ENCODE measurements around the gene PHF20.
"Not testable (repeated sequence)": the region's sequence is repeated elsewhere in the genome, so short reads cannot be mapped to it uniquely, and the experiment has no call there.

PHF20 gene

GRCh38 chr20:35885212-35885611, 113.4 kb downstream of the PHF20 start:
- DNase-seq (ENCODE audit: low read depth in 2 of 2) = no peak

GRCh38 chr20:35886537-35886936, 114.7 kb downstream of the PHF20 start:
- DNase-seq (ENCODE audit: low read depth in 2 of 2) = no peak

GRCh38 chr20:35887393-35888064, 115.7 kb downstream of the PHF20 start:
- no peak for DNase-seq (ENCODE audit: low read depth in 2 of 2)

GRCh38 chr20:35888657-35889056, 116.8 kb downstream of the PHF20 start:
- no peak for DNase-seq (ENCODE audit: low read depth in 2 of 2)

- DNase-seq (ENCODE audit: low read depth in 2 of 2) = no peak
These were observed 119.6 kb downstream of the PHF20 start for GRCh38 chr20:35891375-35891774.

GRCh38 chr20:35892871-35893270, 121.1 kb downstream of the PHF20 start:
- no peak for DNase-seq (ENCODE audit: low read depth in 2 of 2)

- no peak for DNase-seq (ENCODE audit: low read depth in 2 of 2)
These were observed 122.1 kb downstream of the PHF20 start for GRCh38 chr20:35893942-35894341.

- not testable (repeated sequence) for DNase-seq (ENCODE audit: low read depth in 2 of 2)
These were observed 123.7 kb downstream of the PHF20 start for GRCh38 chr20:35895516-35895915.

GRCh38 chr20:35899064-35899463, 127.2 kb downstream of the PHF20 start:
- DNase-seq (ENCODE audit: low read depth in 2 of 2) = no peak

- DNase-seq (ENCODE audit: low read depth in 2 of 2) = not testable (repeated sequence)
These were observed 129.4 kb downstream of the PHF20 start for GRCh38 chr20:35901230-35901629.

GRCh38 chr20:35901678-35902544, 130.1 kb downstream of the PHF20 start:
- DNase-seq (ENCODE audit: low read depth in 2 of 2) = no peak

GRCh38 chr20:35902545-35902941, 130.7 kb downstream of the PHF20 start:
- DNase-seq (ENCODE audit: low read depth in 2 of 2) = no peak

- no peak for DNase-seq (ENCODE audit: low read depth in 2 of 2)
These were observed 132.0 kb downstream of the PHF20 start for GRCh38 chr20:35903843-35904242.

GRCh38 chr20:35904982-35905663, 133.3 kb downstream of the PHF20 start:
- no peak for DNase-seq (ENCODE audit: low read depth in 2 of 2)

- DNase-seq (ENCODE audit: low read depth in 2 of 2) = no peak
These were observed 135.3 kb downstream of the PHF20 start for GRCh38 chr20:35907017-35907701.

GRCh38 chr20:35908007-35908406, 136.2 kb downstream of the PHF20 start:
- DNase-seq (ENCODE audit: low read depth in 2 of 2) = no peak

- no peak for DNase-seq (ENCODE audit: low read depth in 2 of 2)
These were observed 137.4 kb downstream of the PHF20 start for GRCh38 chr20:35909176-35909575.

GRCh38 chr20:35909796-35910195, 138.0 kb downstream of the PHF20 start:
- DNase-seq (ENCODE audit: low read depth in 2 of 2) = no peak

GRCh38 chr20:35910254-35910653, 138.4 kb downstream of the PHF20 start:
- no peak for DNase-seq (ENCODE audit: low read depth in 2 of 2)

- no peak for DNase-seq (ENCODE audit: low read depth in 2 of 2)
These were observed 141.1 kb downstream of the PHF20 start for GRCh38 chr20:35912881-35913280.

- DNase-seq (ENCODE audit: low read depth in 2 of 2) = no peak
These were observed 145.3 kb downstream of the PHF20 start for GRCh38 chr20:35917077-35917476.

GRCh38 chr20:35918021-35918420, 146.2 kb downstream of the PHF20 start:
- DNase-seq (ENCODE audit: low read depth in 2 of 2) = no peak
